ENCODE data around the gene OAS3.
A peak's percentile ranks its signal among the peaks of the same experiment; 100 is the strongest.

The OAS3 gene

DNA sequence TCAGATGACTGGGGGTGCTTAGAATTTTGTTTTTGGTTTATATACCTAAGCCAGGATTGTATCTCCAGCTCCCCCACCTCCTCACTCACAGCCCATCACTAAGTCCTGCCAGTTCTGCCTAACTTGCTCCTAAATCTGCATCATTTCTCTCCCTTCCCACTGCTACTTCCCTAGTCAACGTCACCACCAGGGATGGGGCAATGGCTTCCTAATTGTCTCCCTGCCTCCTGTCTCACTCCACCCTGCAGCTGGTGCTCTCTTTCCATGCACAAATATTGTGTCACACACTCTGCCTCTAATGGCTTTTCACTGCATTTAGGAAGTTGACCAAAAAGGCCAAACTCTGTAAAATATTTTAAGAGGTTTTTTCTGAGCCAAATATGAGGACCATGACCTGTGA is 51.5 kb downstream of the OAS3 start:
- no peak for ATAC-seq (ENCODE audit: low read depth)
- no peak overlapping the region for H3K4me3 Mint-ChIP-seq
- H3K27me3 Mint-ChIP-seq, result no peaks in the 10 kb centered on the region
- no peak for DNase-seq (ENCODE audit: low spot score in 2 of 2)
- peak overlapping the region; percentile 22 for H3K27ac Mint-ChIP-seq
- H3K36me3 Mint-ChIP-seq, result peaks cover 34% of the 10 kb centered on the region
- H3K4me1 Mint-ChIP-seq, result peaks cover 7% of the 10 kb centered on the region
- H3K9me3 Mint-ChIP-seq, result peaks cover 3% of the 10 kb centered on the region

DNA sequence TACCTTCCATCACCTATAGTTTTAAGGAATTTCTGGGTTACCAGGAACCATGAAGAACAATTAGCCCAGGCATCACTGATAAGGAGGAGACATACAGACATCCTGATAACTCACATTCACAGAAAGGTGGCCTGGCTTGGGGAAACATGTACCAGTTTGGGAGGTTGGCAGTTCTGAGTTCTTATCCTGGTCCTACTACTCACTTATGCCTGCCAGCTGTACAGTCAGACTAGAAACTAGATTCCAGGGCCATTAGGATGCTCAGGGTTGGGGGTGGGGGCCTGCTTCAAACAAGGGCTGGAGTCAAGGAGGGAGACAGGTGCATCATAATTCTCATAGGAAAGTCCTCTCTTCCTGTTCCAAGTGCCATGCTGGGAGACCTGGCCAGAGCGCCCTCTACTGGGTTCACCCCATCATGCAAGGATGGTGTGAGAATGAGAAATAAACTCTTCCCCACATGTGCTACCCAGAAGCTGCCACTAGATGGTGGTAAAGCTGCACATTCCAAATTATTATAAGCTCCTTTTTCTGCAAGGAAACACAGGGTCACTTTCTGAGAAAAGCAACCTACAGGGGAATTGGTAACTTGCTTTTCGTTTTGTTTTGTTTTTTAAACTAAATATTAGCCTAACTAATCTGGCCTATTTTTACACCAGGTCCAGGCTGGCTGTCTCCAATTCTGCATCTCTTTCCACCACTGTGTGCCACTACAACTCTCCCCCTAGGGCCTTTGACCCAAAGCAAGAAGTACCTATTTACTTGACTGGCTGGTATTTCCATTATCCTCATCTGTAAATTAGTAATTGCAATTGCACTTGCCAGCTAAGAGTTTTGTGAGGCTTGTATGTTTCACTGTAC is 54.5 kb downstream of the OAS3 start:
- Mint-ChIP-seq H3K4me1 (peaks cover 9% of the 10 kb centered on the region), H3K27ac (no peak overlapping the region), H3K9me3 (no peaks in the 10 kb centered on the region), H3K4me3 (no peak overlapping the region), H3K36me3 (peaks cover 47% of the 10 kb centered on the region), H3K27me3 (no peaks in the 10 kb centered on the region)
- ATAC-seq (ENCODE audit: low read depth) (peak; percentile 64), DNase-seq (ENCODE audit: low spot score in 2 of 2) (peak; percentile 62 to 66)

DNA sequence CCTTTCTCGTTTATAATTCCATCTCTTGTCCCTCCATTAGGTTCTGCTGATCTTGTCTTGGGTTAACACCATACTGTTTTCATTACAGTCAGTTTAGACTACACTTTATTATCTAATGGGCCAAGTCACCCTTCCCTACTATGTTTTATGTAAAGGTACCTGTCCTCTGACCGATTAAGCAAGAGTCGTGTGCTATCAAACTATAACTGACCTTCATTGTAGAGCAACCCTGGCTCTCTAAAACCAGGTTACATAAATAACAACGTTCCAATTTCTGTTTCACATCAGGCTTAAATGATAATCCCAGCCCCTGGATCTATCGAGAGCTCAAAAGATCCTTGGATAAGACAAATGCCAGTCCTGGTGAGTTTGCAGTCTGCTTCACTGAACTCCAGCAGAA is 56.7 kb downstream of the OAS3 start:
- H3K27me3 Mint-ChIP-seq, result no peaks in the 10 kb centered on the region
- DNase-seq (ENCODE audit: low spot score in 2 of 2) (no peak), ATAC-seq (ENCODE audit: low read depth) (no peak)
- peaks cover 17% of the 10 kb centered on the region for H3K4me1 Mint-ChIP-seq
- H3K36me3 Mint-ChIP-seq, result peaks cover 40% of the 10 kb centered on the region
- H3K9me3 Mint-ChIP-seq, result no peaks in the 10 kb centered on the region
- H3K4me3 Mint-ChIP-seq, result no peak overlapping the region
- H3K27ac Mint-ChIP-seq, result no peak overlapping the region

DNA sequence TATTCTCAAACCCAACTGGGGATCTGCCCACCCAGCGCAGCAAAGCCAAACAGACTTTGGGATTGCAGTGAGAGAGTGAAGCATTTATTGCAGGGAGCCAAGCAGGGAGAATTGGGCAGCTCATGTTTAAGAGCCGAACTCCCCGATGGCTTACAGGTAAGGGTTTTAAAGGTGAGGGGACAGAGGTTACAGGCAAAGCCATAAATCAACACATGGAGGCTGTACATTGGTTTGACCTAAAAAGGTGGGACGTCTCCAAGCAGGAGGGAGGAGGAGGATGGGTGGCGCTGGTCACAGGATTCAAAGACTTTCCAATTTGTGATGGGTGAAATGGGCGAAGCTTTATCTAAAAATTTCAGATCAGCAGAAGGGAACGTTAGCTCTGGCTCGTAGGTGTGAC is 58.2 kb downstream of the OAS3 start:
- no peak for DNase-seq (ENCODE audit: low spot score in 2 of 2)
- no peak for ATAC-seq (ENCODE audit: low read depth)
- Mint-ChIP-seq H3K4me1 (peaks cover 20% of the 10 kb centered on the region), H3K27me3 (no peaks in the 10 kb centered on the region), H3K27ac (no peak overlapping the region), H3K36me3 (peaks cover 42% of the 10 kb centered on the region), H3K4me3 (no peak overlapping the region), H3K9me3 (no peaks in the 10 kb centered on the region)

DNA sequence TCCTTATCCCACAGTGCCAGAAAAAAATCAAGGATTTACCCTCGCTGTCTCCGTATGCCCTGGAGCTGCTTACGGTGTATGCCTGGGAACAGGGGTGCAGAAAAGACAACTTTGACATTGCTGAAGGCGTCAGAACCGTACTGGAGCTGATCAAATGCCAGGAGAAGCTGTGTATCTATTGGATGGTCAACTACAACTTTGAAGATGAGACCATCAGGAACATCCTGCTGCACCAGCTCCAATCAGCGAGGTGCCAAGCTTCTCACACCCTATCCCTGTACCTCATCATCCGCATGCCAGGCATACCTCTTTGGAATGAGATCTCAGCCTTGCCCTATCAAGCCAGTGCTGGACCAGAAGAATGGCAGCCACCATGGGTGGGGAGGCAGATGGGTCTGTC is 59.2 kb downstream of the OAS3 start:
- Mint-ChIP-seq H3K9me3 (no peaks in the 10 kb centered on the region), H3K27me3 (no peaks in the 10 kb centered on the region), H3K36me3 (peaks cover 42% of the 10 kb centered on the region), H3K27ac (no peak overlapping the region), H3K4me3 (no peak overlapping the region), H3K4me1 (peaks cover 20% of the 10 kb centered on the region)
- ATAC-seq (ENCODE audit: low read depth) (no peak), DNase-seq (ENCODE audit: low spot score in 2 of 2) (no peak)

DNA sequence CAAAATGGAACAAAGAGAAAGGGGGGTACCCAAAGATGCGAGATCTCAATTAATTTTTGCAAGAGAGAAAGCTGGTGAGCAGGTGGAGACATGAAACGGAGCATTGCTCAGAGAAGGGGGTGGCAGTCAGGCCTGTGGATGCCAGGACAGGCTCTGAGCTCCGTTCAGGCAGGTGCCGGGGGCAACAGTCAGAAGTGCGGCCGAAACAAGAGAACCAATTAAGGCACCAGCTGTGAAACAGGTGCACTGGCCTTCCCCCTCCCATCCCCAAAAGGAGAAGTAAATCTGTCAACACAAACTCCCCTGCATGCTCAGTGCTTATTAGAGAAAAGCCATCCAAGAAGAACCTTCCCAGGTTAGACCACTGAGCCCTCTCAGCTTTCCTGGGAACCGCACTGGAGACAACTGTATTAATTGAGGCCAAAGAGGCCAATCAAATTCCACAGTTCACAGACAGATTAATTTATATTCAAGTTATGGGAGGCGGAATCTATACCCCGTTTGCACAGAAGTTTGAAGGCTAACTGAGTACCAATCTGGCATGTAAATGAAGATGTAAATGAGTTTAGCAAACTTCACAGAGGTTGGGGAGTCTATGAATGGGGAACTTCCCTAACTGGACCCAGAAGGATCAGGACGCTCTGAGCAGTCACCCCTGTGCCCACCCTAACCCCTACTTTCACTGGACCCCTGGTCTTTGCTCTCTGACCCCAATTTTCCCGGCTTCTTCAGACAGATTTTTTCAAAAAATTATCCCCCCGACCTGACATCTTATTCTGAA is 60.9 kb downstream of the OAS3 start:
- ATAC-seq (ENCODE audit: low read depth), result peak; percentile 95
- Mint-ChIP-seq H3K4me3 (peak overlapping the region; percentile 6), H3K27me3 (no peaks in the 10 kb centered on the region), H3K9me3 (no peaks in the 10 kb centered on the region), H3K4me1 (peaks cover 20% of the 10 kb centered on the region), H3K36me3 (peaks cover 49% of the 10 kb centered on the region), H3K27ac (peak overlapping the region; percentile 78)
- peak; percentile 39 to 62 for DNase-seq (ENCODE audit: low spot score in 2 of 2)

DNA sequence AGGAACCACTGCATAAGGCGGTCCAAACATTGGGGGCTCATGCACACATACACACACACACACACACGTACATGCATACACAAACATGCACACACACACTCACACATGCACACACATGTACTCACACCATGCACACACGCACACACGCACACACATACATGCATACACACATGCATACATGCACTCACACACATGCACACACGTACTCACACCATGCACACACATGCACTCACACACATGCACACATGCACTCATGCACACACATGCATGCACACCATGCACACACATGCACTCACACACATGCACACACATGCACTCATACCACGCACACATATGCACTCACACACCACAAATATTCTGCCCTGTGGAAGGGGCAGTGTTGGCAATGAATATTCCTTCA is 62.2 kb downstream of the OAS3 start:
- H3K27me3 Mint-ChIP-seq, result no peaks in the 10 kb centered on the region
- DNase-seq (ENCODE audit: low spot score in 2 of 2) (no peak), ATAC-seq (ENCODE audit: low read depth) (no peak)
- no peak overlapping the region for H3K4me3 Mint-ChIP-seq
- peaks cover 52% of the 10 kb centered on the region for H3K36me3 Mint-ChIP-seq
- H3K27ac Mint-ChIP-seq, result peak overlapping the region; percentile 78
- H3K9me3 Mint-ChIP-seq, result no peaks in the 10 kb centered on the region
- peaks cover 20% of the 10 kb centered on the region for H3K4me1 Mint-ChIP-seq

DNA sequence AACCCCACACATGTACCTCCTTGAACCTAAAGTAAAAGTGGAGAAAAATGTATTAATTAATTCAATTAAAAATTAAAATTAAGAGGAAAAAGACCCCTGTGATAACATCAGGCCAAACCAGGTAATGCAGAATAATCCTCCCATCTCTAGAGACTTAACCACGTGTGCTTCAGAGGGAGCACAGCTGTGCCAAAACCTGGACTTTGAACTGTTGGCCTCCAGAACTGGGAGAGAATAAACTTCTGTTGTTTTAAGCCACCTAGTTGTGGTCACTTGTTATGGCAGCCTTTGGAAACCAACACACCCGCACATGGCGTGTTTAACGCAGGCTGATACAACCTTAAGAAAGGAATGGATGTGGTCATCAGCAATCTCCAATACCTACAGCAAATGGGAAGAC is 63.9 kb downstream of the OAS3 start:
- no peaks in the 10 kb centered on the region for H3K9me3 Mint-ChIP-seq
- no peak overlapping the region for H3K27ac Mint-ChIP-seq
- ATAC-seq (ENCODE audit: low read depth) (no peak), DNase-seq (ENCODE audit: low spot score in 2 of 2) (no peak)
- H3K4me3 Mint-ChIP-seq, result no peak overlapping the region
- H3K27me3 Mint-ChIP-seq, result no peaks in the 10 kb centered on the region
- H3K36me3 Mint-ChIP-seq, result peaks cover 51% of the 10 kb centered on the region
- peaks cover 20% of the 10 kb centered on the region for H3K4me1 Mint-ChIP-seq

DNA sequence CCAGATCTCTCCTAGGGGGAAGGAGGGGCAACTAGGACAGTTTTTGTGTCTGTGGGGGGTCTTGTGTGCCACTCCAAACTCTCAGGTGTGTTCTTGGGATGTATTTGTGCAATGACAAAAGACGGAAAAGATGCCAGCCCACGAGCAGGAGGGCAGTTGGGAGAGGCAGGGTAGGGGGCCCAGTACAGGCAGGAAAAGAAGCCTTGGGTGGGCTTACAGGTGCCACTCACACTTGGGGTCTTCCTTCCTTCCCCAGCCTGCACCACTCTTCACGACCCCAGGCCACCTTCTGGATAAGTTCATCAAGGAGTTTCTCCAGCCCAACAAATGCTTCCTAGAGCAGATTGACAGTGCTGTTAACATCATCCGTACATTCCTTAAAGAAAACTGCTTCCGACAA is 64.4 kb downstream of the OAS3 start:
- Mint-ChIP-seq H3K27ac (no peak overlapping the region), H3K9me3 (no peaks in the 10 kb centered on the region)

DNA sequence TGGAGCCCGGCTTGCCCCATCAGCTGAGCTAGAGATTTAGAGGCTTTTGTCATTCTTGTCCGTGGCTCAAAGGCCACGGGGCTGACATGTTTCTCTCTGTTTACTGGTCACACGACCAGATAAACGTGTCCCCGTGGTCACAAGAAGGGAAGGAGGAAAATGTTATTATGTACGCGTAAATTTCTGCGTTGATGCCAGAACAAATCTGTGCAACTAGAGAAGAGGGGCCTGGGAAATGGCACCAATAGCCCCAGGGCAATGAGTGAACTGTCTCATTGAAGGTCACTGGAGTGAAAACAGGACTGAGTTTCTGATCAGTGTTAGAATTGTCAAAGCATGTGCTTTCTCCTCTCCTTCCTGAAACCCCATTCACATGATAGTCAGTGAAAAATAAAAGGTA is 65.4 kb downstream of the OAS3 start:
- peak overlapping the region; percentile 50 for H3K27ac Mint-ChIP-seq

More for the DNA sequence above, 64.4 kb downstream of the OAS3 start:
- Mint-ChIP-seq H3K36me3 (peaks cover 49% of the 10 kb centered on the region), H3K27me3 (no peaks in the 10 kb centered on the region), H3K4me3 (no peak overlapping the region), H3K4me1 (peaks cover 20% of the 10 kb centered on the region)
- DNase-seq (ENCODE audit: low spot score in 2 of 2) (no peak), ATAC-seq (ENCODE audit: low read depth) (no peak)

DNA sequence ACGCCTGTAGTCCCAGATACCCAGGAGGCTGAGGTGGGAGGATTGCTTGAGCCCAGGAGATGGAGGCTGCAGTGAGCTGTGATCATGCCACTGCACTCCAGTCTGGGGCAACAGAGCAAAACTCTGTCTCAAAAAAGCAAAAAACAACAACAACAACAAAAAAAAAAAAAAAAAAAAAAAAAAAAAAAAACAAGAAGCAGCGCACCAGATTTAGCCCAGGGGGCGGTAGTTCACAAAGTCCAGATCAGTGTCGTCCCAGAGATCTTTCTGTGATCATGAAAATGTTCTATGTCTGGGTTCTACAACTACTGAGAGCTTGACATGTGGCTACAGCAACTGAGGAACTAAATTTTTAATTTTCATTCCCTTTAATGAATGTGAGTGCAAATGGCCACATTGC is 67.5 kb downstream of the OAS3 start:
- DNase-seq (ENCODE audit: low spot score in 2 of 2), result no peak

More for the DNA sequence above, 65.4 kb downstream of the OAS3 start:
- ATAC-seq (ENCODE audit: low read depth), result no peak
- H3K4me3 Mint-ChIP-seq, result no peak overlapping the region
- no peaks in the 10 kb centered on the region for H3K9me3 Mint-ChIP-seq
- peaks cover 51% of the 10 kb centered on the region for H3K36me3 Mint-ChIP-seq
- no peak for DNase-seq (ENCODE audit: low spot score in 2 of 2)
- no peaks in the 10 kb centered on the region for H3K27me3 Mint-ChIP-seq
- H3K4me1 Mint-ChIP-seq, result peaks cover 16% of the 10 kb centered on the region

DNA sequence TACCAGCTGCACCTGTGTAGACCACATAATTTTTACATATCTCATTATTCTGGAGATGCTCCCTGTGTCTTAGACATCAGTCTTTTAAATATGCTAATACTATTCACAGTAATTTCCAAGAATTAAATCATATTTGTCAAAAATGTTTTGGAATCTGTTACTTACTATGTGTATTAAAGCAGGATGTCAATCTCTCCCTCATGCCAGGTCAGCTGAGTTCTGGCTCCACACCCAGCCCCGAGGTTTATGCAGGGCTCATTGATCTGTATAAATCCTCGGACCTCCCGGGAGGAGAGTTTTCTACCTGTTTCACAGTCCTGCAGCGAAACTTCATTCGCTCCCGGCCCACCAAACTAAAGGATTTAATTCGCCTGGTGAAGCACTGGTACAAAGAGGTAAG is 67.9 kb downstream of the OAS3 start:
- no peak overlapping the region for H3K4me3 Mint-ChIP-seq
- ATAC-seq (ENCODE audit: low read depth), result no peak
- no peak overlapping the region for H3K27ac Mint-ChIP-seq
- no peaks in the 10 kb centered on the region for H3K27me3 Mint-ChIP-seq
- H3K4me1 Mint-ChIP-seq, result no peaks in the 10 kb centered on the region
- no peak for DNase-seq (ENCODE audit: low spot score in 2 of 2)
- peaks cover 63% of the 10 kb centered on the region for H3K36me3 Mint-ChIP-seq
- H3K9me3 Mint-ChIP-seq, result peaks cover 6% of the 10 kb centered on the region

More for the DNA sequence above, 67.5 kb downstream of the OAS3 start:
- Mint-ChIP-seq H3K4me3 (no peak overlapping the region), H3K36me3 (peaks cover 59% of the 10 kb centered on the region), H3K27ac (no peak overlapping the region), H3K9me3 (peaks cover 3% of the 10 kb centered on the region), H3K4me1 (no peaks in the 10 kb centered on the region), H3K27me3 (no peaks in the 10 kb centered on the region)
- ATAC-seq (ENCODE audit: low read depth), result no peak

DNA sequence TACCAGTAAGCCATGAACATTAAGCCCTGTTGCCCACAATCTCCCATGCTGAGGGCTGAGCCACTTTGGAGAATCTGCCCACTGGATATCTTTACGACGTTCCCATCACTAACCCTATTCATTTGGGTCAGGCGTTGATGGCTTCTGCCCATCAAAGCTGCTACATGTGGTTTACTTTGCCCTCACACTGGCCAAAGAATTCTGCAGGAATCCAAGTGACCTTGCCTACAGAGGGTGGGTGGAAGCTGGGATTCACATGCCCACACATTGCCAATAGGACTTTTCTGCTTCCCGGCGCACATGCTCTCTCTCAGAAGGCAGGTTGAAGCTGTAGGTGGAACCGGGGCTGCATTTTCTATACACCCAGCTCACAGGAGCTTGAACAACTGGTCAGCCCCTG is 68.4 kb downstream of the OAS3 start:
- no peak overlapping the region for H3K4me3 Mint-ChIP-seq
- H3K27ac Mint-ChIP-seq, result no peak overlapping the region
- no peaks in the 10 kb centered on the region for H3K4me1 Mint-ChIP-seq
- H3K9me3 Mint-ChIP-seq, result peaks cover 7% of the 10 kb centered on the region
- DNase-seq (ENCODE audit: low spot score in 2 of 2) (no peak), ATAC-seq (ENCODE audit: low read depth) (no peak)
- peaks cover 63% of the 10 kb centered on the region for H3K36me3 Mint-ChIP-seq
- H3K27me3 Mint-ChIP-seq, result no peaks in the 10 kb centered on the region

DNA sequence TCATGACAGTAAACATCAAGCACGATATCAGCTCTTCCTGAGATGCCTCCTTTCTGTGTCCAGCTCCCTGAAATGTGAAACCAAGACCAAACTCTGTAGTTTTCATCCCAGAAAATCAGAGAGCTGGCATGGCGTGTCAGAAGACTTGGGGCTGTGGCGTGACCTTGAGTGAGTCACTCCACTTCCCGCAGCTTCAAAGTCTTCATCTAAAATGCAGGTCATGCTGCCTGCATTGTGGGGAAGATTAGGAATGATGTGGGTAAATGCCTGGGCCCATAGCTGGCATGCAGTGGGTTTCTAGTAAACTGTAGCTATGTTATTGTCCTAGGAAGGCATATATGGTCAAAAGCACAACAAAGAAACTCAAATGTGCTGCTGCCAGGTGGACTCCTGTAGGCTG is 68.9 kb downstream of the OAS3 start:
- H3K27ac Mint-ChIP-seq, result no peak overlapping the region
- ATAC-seq (ENCODE audit: low read depth) (no peak), DNase-seq (ENCODE audit: low spot score in 2 of 2) (no peak)
- H3K9me3 Mint-ChIP-seq, result peaks cover 9% of the 10 kb centered on the region
- H3K4me1 Mint-ChIP-seq, result no peaks in the 10 kb centered on the region
- no peak overlapping the region for H3K4me3 Mint-ChIP-seq
- H3K36me3 Mint-ChIP-seq, result peaks cover 68% of the 10 kb centered on the region
- no peaks in the 10 kb centered on the region for H3K27me3 Mint-ChIP-seq
